ENCODE data around the gene C10orf67.

DNA sequence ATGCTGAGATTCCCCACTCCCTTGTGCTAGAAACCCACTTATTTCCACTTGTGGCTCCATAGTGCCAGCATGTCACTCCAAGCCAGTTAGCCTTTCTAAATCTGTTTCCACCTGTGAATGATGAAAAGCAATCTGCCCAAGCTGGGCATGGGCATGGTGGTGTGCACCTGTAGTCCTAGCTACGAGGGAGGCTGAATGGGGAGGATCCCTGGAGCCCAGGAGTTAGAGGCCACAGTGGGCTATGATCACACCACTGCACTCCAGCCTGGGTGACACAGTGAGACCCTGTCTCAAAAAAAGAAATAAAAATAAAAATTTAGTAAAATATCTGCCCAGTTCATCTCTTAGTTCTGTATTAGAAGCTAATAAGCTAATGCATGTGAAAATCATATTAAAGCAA lies 157.4 kb downstream of the C10orf67 start:
- TF ChIP-seq, protein P1, sequence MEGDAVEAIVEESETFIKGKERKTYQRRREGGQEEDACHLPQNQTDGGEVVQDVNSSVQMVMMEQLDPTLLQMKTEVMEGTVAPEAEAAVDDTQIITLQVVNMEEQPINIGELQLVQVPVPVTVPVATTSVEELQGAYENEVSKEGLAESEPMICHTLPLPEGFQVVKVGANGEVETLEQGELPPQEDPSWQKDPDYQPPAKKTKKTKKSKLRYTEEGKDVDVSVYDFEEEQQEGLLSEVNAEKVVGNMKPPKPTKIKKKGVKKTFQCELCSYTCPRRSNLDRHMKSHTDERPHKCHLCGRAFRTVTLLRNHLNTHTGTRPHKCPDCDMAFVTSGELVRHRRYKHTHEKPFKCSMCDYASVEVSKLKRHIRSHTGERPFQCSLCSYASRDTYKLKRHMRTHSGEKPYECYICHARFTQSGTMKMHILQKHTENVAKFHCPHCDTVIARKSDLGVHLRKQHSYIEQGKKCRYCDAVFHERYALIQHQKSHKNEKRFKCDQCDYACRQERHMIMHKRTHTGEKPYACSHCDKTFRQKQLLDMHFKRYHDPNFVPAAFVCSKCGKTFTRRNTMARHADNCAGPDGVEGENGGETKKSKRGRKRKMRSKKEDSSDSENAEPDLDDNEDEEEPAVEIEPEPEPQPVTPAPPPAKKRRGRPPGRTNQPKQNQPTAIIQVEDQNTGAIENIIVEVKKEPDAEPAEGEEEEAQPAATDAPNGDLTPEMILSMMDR (conservative IDR thresholded peaks at IDR 0.05 in 1 of 2, IDR thresholded peaks at IDR 0.05 in 1 of 2; ENCODE audit: extremely low read depth in 1 of 2, insufficient read depth in 1 of 2, low read depth in 1 of 2, low read length in 2 of 2) = no peak
- TF ChIP-seq EZH2 (IDR thresholded peaks at IDR 0.05; ENCODE audit: borderline replicate concordance, low read length) = no peak

All from mammary epithelial cell (primary cell).